NCI-H82 treated with DMSO at 0.1 percent for 48 hours (cell line): ENCODE data around the gene GOLM1.
"Not testable (repeated sequence)": the region's sequence is repeated elsewhere in the genome, so short reads cannot be mapped to it uniquely, and the experiment has no call there.

ENCODE experiments used
- DNase-seq: peaks from one replicate; lab custom pipeline; 2025; ENCODE audit not compliant: unreplicated experiment; lab: John Stamatoyannopoulos, UW

GOLM1 gene, protein sequence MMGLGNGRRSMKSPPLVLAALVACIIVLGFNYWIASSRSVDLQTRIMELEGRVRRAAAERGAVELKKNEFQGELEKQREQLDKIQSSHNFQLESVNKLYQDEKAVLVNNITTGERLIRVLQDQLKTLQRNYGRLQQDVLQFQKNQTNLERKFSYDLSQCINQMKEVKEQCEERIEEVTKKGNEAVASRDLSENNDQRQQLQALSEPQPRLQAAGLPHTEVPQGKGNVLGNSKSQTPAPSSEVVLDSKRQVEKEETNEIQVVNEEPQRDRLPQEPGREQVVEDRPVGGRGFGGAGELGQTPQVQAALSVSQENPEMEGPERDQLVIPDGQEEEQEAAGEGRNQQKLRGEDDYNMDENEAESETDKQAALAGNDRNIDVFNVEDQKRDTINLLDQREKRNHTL

DNA sequence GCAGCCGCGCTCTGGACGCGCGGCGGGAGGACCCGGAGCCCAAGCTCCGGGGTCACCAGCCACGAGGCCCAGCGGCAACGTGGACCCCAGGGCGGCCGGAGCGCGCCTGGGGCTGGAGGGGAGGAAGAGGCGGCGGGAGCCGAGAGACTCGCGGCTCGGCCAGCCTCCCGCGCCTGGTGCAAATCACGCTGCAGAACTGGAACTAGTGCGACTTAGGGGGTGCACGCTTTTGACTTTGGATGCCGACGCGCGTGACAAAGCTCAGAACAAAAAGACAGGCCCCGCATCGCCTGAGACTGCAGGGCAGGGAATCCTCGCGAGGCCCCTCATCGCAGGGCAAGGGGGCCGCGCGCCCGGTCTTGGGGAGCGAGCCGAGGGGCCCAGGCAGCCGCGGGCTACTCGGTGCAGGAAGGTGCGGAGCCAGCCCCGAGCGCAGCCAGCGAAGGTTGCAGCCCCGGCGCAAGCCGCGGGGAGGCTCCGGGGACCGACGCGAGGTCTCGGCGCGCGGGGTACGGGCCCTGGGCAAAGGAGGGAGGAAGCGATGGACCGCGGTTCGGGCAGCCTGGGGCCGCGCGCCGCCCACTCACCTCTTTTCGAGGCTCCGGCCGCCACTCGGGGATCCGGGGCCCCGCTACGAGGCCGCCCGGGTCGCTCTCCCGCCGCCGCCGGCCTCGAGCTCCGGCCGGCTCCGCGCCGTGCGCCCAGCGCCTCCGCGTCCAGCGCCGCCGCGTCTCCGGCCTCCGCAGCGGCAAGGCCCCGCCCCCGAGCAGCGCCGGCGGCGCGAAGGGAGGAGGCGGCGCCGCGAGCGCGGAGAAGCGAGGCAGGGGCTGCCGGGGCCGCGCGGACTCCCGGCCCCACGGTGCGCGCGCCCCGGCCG is at the start of gene GOLM1:
TSS of gene GOLM1 (minus strand) at position 735 of the 877 bp plus-strand sequence. CDS start 20,238 bp downstream, outside the sequence.
- DNase-seq, result peak; percentile 4

DNA sequence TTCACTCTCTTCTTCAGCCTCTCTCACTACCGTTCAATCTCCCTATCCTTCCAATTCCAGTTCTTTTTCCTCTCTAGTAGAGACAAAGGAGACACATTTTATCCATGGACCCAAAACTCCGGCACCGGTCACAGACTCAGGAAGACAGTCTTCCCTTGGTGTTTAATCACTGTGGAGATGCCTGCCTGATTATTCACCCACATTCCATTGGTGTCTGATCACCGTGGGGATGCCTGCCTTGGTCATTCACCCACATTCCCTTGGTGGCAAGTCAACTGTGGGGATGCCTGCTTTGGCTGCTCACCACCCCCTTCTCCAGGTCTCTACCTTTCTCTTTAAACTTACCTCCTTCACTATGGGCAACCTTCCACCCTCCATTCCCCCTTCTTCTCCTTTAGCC is 47.3 kb upstream of the GOLM1 start:
- not testable (repeated sequence) for DNase-seq

DNA sequence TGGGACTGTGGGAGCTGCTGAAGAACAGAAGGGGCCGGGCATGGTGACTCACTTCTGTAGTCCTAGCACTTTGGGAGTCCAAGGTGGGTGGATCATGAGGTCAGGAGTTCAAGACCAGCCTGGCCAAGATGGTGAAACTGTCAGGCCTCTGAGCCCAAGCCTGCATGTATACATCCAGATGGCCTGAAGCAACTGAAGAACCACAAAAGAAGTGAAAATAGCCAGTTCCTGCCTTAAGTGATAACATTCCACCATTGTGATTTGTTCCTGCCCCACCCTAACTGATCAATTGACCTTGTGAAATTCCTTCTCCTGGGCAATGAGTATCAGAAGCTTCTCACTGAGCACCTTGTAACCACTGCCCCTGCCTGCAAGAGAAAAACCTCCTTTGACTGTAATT is 46.6 kb upstream of the GOLM1 start:
- not testable (repeated sequence) for DNase-seq

DNA sequence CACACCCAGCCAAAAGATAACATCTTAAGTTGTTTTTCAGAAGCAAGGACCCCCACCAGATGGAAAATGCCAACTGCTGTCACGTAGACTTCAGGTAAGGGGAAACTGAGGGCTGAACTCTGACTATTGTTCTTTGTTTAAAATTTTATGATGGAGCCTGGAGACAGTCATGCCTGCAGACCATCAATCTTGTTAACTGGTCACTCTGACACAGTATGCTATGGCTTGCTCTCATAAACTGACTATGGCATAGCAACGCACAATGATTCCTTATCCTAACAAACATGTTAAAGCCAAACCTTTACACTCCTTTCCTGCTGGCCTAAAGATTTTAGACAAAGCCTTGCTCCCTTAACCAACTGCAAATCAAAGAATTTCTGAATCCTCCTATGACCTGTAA is 43.6 kb upstream of the GOLM1 start:
- no peak for DNase-seq

DNA sequence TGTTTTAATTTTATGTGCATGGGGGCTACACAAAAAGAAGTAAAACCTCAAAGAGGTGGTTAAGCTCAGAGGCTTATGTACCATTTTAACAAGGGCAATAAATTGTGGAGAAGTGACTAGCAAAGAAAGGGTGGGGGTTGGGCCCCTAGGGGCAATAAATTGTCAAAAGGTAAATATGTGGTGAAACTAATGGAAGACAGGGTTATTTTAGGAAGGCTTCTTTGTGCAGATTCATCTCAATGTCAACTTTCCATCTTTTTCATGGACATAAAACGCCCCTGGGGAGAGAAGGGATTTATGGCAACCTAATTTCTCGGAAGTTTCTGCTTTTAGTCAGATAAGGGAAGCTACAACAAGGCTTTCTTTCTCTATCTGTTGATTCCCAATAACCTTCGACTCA is 42.5 kb upstream of the GOLM1 start:
- DNase-seq, result no peak

DNA sequence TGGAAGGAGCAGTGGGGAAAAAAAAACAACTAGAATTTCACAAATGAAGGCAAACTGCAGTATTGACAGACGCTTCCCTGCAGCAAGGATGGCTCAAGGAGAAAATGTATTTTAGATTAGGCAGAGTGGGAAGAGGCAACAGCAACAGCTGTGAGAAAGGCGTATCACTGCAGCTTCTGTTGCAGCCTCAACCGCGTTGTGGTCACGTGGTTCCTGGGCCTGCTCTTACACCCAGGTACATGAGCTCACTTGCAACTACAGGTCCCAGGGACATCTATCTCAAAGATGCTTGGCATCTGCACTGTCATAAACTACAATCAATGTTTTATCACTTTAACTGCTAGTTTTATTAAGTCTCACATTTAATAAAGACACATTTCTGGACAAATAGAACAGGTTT is 36.0 kb upstream of the GOLM1 start:
- no peak for DNase-seq

DNA sequence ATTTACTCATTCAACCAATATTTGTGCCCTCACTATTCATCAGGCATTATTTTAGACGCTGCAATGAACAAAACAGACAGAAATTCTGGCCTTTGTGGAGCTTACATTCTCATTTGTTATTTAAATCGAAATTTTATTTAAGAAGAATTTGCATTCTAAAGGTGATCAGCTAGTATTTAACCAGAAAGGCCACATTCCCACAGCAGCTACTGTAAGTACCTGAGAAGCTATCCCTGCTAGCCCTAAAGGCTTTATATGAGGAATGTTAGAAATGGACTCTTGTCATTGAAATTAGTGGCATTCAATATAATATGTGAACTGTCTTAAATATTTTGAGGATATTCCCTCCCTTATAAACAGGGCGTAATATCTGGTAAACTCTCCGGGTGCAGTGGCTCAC is 35.0 kb upstream of the GOLM1 start:
- DNase-seq, result no peak

DNA sequence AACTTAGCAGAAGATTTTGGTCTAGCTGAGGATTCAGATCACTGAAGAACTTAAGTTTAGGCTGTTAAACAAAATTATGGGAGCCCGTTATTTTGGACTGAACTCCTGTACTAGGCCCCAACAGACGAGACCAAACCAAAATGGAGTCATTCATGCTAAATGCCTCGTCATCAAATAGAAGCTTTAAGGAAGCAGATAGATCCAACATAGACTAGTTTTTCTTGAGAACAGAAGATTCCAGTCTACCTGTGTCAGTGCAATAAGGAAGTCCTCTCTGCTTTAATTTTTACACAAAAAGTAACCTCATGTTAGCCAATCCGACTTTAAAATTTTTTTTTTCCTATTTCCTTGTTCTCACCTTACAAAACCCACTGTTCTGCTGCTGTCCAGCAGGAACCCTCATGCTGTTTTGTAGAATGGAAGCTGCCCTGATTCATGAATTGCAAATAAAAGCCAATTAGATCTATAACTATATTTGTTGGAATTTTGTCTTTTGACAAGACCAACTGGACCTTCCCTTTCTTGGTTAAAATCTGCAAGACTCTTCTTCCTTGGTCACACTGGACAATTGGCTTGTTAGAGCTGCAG is 29.0 kb upstream of the GOLM1 start:
- DNase-seq, result no peak

DNA sequence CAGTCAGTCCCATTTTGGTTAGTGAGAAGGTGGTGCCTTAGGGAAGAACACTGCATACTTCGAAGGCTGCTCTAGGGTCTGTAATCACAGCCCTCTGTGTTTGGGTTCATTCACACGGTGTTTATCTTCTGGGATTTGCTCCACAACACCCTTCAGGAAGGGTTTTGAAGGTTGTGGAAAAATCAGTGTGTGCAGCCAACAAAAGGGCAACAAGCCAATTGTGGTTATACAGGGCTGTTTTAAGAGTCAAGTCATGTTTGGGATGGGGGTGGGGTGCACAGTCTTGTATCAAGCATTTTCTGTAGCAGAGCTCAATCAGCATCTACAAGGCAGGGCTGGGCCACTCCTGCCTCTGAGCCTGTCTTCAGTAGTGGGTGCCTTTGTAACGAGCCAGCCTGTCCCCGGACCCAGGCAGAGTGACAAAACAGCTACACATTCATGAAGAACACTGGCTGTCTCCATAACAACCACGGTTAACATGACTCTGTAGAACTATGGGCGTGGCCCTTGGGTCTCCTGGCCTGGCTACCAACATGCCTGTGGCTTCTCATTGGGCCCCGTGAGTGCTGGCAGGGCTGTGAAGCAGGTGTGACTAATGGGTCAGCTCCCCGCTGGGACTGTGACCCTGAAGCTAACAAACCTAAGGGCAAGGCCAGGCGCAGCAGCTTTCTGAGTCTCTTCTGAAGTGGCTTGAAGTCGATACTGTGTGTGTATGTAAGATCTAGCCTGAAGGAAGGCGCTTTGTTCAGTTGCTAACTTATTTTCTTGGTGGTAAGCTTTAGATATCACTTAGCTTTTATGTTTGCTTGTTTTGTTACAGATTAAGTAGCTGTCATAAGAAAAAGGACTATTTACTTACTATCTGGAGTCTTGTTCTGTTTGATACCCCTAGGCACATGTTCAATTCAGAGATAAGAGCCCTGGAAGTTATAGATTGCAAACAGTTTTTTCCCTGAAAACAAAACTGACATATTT is 27.9 kb upstream of the GOLM1 start:
- no peak for DNase-seq

DNA sequence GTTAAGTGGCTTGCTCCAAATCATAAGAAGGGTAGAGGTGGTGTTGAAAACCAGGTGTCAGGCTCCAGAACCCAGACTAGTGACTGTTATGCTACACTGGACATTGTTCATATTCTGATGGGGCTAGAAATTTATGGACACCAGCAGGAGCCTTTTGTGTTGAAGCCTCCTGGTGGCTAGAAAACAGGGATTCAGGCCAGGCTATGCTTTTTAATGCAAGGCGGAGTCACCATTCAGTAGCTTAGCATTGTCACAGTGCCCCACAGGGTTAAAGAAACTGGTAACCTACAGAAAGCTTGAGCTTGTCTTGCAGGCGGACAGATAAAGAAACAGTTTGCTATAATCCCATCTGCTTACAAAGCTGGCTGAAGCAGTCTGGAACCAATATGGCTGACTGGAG is 23.0 kb upstream of the GOLM1 start:
- DNase-seq, result no peak

DNA sequence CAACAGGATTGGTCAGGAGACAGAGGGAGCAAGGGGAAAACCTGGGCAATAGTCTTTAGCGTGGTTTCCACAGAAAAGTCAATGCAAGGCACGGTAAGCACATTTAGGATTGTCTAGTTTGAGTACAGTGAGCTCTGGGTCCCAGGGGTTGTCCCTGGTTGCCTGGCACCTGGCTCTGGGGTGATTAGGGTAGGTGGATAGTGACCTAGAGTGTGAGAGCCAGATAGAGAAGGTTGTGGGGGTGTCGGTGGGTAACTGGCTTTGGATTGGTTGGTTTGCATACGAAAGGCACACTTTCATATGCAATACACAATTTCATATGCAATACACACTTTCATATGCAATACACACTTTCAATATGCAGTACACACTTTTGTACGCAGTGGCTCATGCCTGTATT is 20.1 kb upstream of the GOLM1 start:
- no peak for DNase-seq

DNA sequence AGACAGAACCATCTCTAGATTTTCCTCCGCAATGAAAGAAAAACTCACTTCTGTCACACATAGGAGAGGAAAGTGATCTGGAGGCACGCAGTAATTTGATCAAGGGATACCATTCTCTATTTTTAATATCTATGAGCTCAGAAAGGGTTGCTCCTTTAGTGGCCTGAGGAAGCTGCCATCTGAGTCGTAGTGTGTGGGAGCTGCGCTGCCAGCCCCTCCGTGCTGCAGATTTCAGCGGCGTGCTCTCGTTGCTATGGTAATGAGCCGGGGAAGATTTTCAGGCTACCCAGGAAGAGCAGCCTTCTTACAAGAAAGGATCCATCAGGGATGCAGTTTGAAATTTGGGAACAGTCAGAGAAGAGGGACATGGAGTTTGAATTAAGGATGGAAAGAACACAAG is 17.1 kb upstream of the GOLM1 start:
- no peak for DNase-seq

DNA sequence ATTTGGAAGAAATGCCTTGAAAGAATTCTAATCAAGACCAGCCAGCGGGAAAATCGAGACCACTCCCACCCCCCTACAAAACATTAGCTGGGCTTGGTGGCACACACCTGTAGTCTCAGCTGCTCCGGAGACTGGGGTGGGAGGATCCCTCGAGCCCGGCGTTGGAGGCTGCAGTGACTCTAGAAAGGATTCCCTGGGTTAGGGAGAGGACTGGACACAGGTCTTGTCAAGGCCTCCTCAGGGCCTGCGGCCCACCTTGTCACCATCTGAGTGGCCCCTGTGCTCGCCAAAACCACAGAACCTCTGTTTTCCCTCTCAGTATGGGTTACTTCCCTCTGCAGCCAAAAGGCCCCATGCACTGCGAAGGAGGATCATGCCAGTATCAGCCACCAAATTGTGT is 16.5 kb upstream of the GOLM1 start:
- no peak for DNase-seq

DNA sequence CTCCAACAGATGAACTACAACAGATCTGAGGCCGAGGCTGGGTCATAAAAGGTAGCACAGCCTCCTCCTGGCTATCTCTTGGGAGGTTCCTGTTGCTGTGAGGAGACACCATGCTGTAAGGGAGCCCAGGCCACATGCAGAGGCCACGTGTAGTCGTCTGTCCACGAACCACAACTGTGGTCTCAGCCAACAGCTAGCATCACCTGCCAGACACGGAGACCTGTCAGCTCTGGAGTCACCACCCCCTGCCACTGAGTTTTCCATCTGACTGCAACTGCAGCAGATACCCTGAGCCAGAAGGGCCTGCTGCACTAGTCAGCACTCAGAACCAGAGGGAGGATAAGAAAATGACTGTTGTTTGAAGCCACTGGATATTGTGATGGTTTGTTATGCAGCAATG is 12.7 kb upstream of the GOLM1 start:
- no peak for DNase-seq

DNA sequence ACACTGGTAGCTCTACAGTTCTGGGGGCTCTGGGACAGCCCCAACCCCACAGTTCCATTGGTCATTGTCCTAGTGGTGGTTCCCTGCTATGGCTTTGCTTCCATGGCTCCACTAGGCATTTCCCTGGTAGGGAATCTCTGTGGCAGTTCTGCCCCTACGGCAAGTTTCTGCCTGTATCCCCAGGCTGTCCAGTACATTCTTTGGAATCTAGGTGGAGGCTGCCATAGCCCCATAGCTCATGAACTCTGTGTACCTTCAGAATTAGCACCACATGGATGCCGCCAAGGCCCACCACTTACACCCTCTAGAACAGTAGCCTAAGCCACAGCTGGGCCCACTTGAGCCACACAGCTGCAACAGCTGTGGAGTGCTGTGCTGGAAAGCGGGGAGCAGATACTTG is 3.3 kb upstream of the GOLM1 start:
- no peak for DNase-seq

DNA sequence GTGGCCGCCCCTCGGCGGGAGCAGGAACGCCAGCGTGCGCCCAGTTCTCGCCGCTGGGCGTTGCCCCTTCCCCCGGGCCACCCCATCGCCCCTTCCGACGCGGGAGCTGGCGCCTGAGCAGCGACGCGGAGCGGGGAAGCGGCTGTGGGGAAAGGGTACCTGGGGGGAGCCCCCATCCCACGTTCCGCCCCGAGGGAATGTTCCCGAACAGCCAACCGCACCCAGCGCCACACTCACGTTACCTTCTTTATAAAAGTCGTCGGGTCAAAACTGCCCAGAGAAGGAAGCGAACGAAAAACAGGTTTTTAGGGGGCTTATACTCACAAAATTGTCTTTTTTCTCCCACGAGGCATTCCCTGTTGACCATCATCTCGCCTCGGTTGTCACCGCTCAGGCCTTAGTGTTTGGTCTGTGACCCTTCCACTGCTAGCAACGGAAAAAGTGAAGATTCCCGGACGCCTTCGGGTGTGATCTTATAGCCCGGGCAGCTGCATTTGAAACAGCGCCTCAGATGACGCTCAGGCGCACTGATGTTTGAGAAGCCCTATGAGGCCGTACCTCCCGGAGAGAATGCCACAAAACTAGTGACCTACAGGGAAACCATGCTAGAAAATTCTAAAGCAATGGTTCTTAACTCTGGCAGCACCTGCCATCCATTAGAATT is 475 bp upstream of the GOLM1 start:
- no peak for DNase-seq

DNA sequence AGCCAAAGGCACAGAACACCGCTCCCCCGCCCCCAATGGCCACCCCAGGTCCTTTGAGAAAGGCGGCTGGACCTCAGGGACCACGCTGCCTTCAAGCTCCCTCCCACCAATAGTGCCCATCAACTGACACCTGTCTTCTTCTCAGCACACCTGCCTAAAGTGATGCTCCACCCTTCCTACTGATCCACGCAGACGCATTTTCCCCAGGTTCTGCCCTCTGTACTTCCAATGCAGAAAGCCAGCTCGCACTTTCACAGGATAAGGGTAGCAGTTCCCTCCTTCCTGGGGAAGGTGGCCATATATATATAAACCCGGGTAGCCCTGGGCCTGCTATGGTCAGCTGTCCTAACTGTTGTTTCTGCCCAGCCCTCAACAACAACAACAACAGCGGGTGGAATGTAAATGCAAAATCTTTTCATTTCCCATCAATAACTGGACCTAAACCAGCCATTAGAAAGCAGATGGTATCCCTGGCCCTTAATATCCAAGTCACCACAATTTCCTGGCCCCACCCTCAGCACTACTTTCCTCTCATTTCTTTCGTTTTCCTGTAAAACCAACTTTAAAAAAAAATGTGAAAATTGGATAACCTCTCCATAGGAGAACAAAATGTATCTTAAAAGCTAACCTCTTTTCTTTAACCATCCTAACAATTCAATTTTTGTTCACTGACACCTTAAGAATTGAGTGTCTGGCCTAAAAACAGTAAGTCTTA is 1.7 kb downstream of the GOLM1 start:
- no peak for DNase-seq

DNA sequence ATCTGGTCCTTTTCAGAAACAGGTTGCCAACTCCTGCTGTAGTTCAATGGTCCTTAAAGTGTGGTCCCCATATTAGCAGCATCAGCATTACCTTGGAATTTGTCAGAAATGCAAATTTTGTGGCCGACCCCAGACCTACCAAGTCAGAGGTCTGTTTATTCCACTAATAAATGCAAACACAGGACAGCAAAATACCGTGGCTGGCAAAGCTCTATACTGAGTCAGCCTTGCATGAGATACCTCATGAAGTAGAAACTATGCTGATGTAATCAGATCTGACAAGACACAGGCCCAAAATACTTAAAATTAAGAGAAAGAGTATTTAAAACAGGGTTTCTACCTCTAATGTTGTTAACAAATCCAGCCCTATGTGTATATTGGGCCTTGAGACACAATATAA is 3.0 kb downstream of the GOLM1 start:
- DNase-seq, result no peak

DNA sequence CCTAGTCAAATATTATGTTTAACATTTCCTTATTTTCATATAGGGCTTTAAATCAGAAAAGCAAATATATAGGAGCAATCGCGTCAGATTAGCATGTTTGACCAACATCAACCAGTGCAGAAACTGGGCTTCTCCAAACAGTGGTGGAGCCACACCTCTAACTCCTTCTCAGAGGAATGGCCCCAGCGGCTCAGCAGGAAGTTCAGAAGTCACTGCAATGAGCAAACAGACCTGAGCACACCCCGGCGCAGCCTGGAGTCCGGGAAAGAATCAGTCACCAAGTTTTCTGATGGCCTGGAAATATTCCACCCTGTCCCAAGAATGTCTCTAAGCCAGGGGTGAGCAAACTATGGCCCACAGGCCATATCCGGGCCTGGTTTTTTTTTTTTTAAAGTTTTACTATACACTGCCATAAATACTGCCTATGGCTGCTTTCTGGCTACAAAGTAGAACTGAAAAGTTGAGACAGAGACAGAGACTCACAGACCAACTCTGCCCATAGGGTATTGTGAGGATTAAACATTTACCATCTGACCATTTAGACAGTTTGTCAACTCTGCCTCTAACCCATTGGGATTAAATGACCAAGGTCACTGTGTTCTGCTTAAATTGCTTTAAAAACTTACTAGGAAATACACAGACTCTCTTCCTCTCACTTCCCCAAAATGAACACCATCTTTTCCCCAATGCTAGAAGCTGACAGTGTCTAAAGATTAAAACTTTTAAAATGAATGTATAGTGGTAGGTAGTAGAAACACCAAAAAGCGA is 5.4 kb downstream of the GOLM1 start:
- DNase-seq, result no peak
